HG03108 (cell line): ENCODE data around the gene CYP51A1.
"Not testable (repeated sequence)": the region's sequence is repeated elsewhere in the genome, so short reads cannot be mapped to it uniquely, and the experiment has no call there.

Source experiments
- ATAC-seq: cut with Tn5 transposase; IDR thresholded peaks from one replicate; pipeline ENCODE4 v1.9.1; 2021; ENCODE audit warnings: moderate library complexity; ENCODE audit not compliant: unreplicated experiment

The CYP51A1 gene

GRCh38 chr7:92134271-92135051, at the start of gene CYP51A1:
TSS of gene CYP51A1 (minus strand) at chr7:92134477. CDS start at chr7:92134364, 113 bp downstream.
- peak; percentile 88 for ATAC-seq

- peak; percentile 99 for ATAC-seq
Measured at GRCh38 chr7:92178928-92179924, 44.9 kb upstream of the CYP51A1 start, which contains the start of gene LRRD1. TSS of gene LRRD1 (minus strand) at chr7:92179142. CDS start at chr7:92165202, 13,940 bp downstream.

DNA sequence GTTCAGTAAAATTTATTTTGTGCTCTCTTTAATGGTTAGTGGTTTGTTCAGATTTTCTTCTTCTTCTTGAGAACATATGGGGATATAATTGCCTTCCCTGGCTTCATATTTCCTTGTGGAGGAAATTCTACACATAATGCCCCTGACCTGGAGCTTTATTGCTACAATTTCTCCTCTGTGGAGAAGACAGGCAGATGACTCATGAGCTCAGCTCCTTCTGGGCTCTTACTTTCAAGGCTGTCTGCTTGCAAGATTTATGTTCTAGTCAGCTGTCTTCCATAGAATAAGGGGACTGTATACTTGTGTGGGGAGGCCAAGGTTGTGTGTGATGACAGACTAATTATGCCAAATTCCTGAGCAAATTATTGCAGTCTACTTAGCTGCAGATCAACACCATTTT, 43.1 kb upstream of the CYP51A1 start:
- ATAC-seq: no peak

DNA sequence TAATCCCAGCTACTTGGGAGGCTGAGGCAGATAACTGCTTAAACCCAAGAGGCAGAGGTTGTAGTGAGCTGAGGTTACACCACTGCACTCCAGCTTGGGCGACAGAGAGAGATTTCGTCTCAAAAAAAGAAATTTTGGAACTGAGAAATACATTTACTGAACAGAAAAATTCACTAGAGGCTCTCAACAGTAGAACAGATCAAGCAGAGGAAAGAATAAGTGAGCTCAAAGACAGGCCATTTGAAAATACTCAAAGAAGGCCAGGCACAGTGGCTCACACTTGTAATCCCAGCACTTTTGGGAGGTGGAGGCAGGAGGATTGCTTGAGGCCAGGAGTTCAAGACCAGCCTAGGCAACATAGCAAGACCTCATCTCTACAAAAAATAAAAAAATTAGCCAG, 35.3 kb upstream of the CYP51A1 start:
- ATAC-seq: not testable (repeated sequence)

GRCh38 chr7:92161271-92161670, 27.0 kb upstream of the CYP51A1 start:
- no peak for ATAC-seq

- peak; percentile 64 for ATAC-seq
Measured at GRCh38 chr7:92158660-92159575, 24.6 kb upstream of the CYP51A1 start.

DNA sequence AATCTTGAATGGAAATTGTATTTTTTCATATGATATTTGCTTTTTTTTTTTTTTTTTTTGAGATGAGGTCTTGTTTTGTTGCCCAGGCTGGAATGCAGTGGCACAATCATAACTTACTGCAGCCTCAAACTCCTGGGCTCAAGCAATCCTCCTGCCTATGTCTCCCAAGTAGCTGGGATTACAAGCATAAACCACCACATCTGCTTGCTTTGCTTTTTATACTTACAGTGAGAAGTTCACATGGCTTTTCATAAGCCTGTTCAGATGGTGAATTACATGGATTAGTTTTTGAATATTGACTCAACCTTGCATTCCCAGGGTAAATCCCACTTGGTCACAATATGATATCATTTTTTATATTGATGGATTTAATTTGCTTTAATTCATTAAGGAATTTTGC, 22.7 kb upstream of the CYP51A1 start:
- ATAC-seq: no peak

GRCh38 chr7:92155108-92155739, 20.9 kb upstream of the CYP51A1 start:
- ATAC-seq: no peak

DNA sequence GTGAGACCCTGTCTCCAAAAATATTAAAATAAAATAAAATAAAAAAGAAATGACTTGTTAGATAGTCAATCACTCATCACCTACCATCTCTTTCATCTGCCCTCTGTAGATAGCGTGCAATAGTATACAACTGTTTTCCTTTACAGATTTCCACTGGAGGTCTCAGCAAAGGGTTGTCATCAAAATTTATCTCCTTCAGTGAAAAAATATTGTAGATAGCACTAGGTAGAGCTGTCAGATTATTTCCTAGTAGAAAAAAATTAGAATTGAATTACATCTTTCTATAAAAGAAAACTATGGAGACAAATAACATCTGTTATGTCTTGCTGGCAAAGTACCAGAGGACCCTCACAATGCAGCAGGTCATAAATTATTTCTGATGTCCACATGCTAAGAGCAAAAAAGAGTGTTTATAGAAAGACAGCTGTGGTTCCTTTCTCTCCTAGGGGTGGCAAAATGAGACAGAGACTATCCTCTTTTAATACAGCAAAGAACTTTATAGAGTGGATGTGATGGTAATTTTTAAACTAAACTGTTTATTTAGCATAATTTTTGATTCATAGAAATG, 16.3 kb upstream of the CYP51A1 start:
- no peak for ATAC-seq

- ATAC-seq: no peak
Measured at GRCh38 chr7:92149736-92150239, 15.5 kb upstream of the CYP51A1 start.

DNA sequence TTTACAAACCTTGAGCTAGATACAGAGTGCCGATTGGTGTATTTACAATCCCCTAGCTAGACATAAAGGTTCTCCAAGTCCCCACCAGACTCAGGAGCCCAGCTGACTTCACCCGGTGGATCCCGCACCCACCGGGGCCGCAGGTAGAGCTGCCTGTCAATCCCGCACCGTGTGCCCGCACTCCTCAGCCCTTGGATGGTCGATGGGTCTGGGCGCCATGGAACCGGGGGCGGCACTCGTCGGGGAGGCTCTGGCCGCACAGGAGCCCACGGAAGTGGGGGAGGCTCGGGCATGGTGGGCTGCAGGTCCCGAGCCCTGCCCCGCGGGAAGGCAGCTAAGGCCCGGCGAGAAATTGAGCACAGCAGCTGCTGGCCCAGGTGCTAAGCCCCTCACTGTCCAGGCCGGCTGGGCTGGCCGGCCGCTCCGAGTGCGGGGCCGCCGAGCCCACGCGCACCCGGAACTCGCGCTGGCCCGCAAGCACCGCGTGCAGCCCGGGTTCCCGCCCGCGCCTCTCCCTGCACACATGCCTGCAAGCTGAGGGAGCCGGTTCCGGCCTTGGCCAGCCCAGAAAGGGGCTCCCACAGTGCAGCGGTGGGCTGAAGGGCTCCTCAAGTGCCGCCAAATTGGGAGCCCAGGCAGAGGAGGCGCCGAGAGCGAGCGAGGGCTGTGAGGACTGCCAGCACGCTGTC, 9.1 kb upstream of the CYP51A1 start:
- ATAC-seq: not testable (repeated sequence)

DNA sequence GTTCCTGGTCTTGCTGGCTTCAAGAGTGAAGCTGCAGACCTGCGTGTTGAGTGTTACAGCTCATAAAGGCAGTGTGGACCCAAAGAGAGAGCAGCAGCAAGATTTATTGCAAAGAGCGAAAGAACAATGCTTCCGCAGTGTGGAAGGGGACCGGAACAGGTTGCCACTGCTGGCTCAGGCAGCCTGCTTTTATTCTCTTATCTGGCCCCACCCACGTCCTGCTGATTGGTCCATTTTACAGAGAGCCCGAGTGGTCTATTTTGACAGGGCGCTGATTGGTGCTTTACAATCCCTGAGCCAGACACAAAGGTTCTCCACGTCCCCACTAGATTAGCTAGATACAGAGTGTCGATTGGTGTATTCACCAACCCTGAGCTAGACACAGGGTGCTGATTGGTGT, 8.5 kb upstream of the CYP51A1 start:
- not testable (repeated sequence) for ATAC-seq

GRCh38 chr7:92141161-92141560, 6.9 kb upstream of the CYP51A1 start:
- ATAC-seq: no peak

GRCh38 chr7:92137557-92137956, 3.3 kb upstream of the CYP51A1 start:
- ATAC-seq: no peak

- no peak for ATAC-seq
Measured at GRCh38 chr7:92135052-92135889, 994 bp upstream of the CYP51A1 start.

DNA sequence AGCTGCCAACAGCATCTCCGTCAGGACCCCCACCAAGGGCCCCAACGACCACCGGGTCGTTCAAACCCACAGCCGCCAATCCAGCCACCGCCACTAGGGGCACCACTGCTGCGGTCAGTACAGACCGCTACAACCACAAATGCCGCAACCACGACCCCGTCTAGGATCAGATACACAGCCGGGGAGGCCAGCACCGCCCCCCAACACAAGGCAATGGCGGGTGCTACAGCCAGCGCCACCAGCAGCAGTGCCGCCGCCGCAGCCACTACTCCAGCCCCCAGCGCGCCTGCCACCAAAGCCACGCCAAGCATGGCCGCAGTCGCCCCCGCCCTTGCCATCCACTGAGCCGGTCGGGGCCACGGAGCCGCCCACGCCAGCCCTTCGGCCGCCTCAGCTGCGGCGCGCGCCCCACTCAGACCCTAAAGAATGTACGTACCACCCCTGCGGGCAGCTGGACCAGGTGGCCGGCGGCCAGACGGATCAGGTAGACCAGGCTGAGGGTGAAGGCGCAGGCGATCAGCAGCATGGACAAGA, 473 bp downstream of the CYP51A1 start:
- ATAC-seq: peak; percentile 21

DNA sequence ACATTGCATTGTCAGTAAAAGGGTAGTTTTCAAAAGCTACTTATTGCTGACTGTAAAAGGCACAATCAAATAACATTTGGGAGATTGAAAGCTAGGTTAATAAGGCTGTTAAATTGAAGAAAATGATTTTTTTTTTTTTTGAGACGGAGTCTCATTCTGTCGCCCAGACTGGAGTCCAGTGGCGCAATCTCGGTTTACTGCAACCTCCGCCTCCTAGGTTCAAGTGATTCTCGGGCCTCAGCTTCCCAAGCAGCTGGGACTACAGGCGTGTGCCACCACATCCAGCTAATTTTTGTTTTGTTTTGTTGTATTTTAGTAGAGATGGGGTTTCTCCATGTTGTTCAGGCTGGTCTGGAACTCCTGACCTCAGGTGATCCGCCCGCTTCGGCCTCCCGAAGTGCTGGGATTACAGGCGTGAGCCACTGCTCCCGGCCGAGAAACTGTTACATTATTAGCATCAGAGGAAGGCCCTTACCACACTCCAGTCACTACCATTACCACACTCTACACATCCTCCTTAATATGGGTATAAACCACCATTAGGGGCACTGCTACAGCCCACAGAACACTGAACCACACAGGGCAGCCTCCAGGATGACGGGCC, 1.0 kb downstream of the CYP51A1 start:
- ATAC-seq: no peak
